Hepatocyte (in vitro differentiated cells): ENCODE data around the gene RPL29.

Experiments
- EZH2 ChIP-seq: fragments of 200-600 bp; sonication (generic); IDR thresholded peaks from 2 replicates; pipeline ENCODE4 v1.6.1; 2016; ENCODE audit warnings: antibody characterized with exemption, mild to moderate bottlenecking, borderline replicate concordance
- TF ChIP-seq, protein P1 (sequence below): fragments of 200-600 bp; sonication (generic); IDR thresholded peaks from 2 replicates; pipeline ENCODE4 v1.5.1; 2016; ENCODE audit warnings: antibody characterized with exemption, mild to moderate bottlenecking; ENCODE audit not compliant: poor library complexity

DNA sequence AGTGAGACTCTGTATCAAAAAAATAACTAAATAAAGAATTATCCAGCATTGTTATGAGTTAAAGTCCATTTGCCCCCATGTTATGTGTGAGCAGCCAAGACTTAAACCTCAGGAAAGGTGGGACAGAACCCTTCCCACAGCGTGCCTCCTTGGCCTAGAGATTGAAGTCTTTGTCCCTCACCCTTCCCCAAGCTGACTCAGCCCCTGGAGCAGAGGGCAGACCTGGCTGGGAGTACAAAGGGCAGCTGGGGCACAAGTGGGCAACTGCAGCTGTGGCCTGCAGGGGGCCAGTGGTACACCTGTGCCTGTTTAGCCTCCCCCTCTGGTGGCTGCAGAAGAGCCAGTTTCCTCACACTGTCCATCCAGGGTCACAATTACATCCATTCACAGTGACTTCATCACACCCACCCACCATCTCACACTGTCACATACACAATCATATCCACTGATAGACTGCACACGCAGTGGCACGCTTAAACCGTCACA lies 13.3 kb downstream of the RPL29 start:
- TF ChIP-seq, protein P1, sequence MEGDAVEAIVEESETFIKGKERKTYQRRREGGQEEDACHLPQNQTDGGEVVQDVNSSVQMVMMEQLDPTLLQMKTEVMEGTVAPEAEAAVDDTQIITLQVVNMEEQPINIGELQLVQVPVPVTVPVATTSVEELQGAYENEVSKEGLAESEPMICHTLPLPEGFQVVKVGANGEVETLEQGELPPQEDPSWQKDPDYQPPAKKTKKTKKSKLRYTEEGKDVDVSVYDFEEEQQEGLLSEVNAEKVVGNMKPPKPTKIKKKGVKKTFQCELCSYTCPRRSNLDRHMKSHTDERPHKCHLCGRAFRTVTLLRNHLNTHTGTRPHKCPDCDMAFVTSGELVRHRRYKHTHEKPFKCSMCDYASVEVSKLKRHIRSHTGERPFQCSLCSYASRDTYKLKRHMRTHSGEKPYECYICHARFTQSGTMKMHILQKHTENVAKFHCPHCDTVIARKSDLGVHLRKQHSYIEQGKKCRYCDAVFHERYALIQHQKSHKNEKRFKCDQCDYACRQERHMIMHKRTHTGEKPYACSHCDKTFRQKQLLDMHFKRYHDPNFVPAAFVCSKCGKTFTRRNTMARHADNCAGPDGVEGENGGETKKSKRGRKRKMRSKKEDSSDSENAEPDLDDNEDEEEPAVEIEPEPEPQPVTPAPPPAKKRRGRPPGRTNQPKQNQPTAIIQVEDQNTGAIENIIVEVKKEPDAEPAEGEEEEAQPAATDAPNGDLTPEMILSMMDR = peak; percentile 52
- TF ChIP-seq EZH2 = no peak
